ENCODE measurements around the gene ADH4.
"Not testable (repeated sequence)": the region's sequence is repeated elsewhere in the genome, so short reads cannot be mapped to it uniquely, and the experiment has no call there.

Gene ADH4

GRCh38 chr4:99144070-99144469, at the start of gene ADH4:
TSS of gene ADH4 (minus strand) at chr4:99144297. CDS start at chr4:99144222, 75 bp downstream.
- DNase-seq (ENCODE audit: low spot score), result no peak

GRCh38 chr4:99190336-99190735, 46.2 kb upstream of the ADH4 start:
- no peak for DNase-seq (ENCODE audit: low spot score)

GRCh38 chr4:99189900-99190299, 45.8 kb upstream of the ADH4 start:
- DNase-seq (ENCODE audit: low spot score), result not testable (repeated sequence)

- no peak for DNase-seq (ENCODE audit: low spot score)
These were observed 41.9 kb upstream of the ADH4 start for GRCh38 chr4:99186029-99186428.

GRCh38 chr4:99185581-99185980, 41.5 kb upstream of the ADH4 start:
- DNase-seq (ENCODE audit: low spot score), result no peak

GRCh38 chr4:99180382-99181070, 36.4 kb upstream of the ADH4 start:
- no peak for DNase-seq (ENCODE audit: low spot score)

- no peak for DNase-seq (ENCODE audit: low spot score)
These were observed 35.5 kb upstream of the ADH4 start for GRCh38 chr4:99179626-99180025.

GRCh38 chr4:99179178-99179577, 35.1 kb upstream of the ADH4 start:
- no peak for DNase-seq (ENCODE audit: low spot score)

- no peak for DNase-seq (ENCODE audit: low spot score)
These were observed 22.4 kb upstream of the ADH4 start for GRCh38 chr4:99166544-99166943.

GRCh38 chr4:99165978-99166377, 21.9 kb upstream of the ADH4 start:
- DNase-seq (ENCODE audit: low spot score), result no peak

- no peak for DNase-seq (ENCODE audit: low spot score)
These were observed 17.4 kb upstream of the ADH4 start for GRCh38 chr4:99161373-99162099.

- DNase-seq (ENCODE audit: low spot score), result no peak
These were observed 15.6 kb upstream of the ADH4 start for GRCh38 chr4:99159699-99160098.

- no peak for DNase-seq (ENCODE audit: low spot score)
These were observed 13.4 kb upstream of the ADH4 start for GRCh38 chr4:99157478-99157935.

GRCh38 chr4:99156992-99157391, 12.9 kb upstream of the ADH4 start:
- no peak for DNase-seq (ENCODE audit: low spot score)

GRCh38 chr4:99154658-99155342, 10.7 kb upstream of the ADH4 start:
- DNase-seq (ENCODE audit: low spot score), result no peak

- DNase-seq (ENCODE audit: low spot score), result no peak
These were observed 7.9 kb upstream of the ADH4 start for GRCh38 chr4:99151995-99152394.

- DNase-seq (ENCODE audit: low spot score), result no peak
These were observed 7.4 kb upstream of the ADH4 start for GRCh38 chr4:99151452-99151851.

- no peak for DNase-seq (ENCODE audit: low spot score)
These were observed 5.4 kb upstream of the ADH4 start for GRCh38 chr4:99149426-99150019.

GRCh38 chr4:99148550-99148949, 4.5 kb upstream of the ADH4 start:
- DNase-seq (ENCODE audit: low spot score), result no peak

- DNase-seq (ENCODE audit: low spot score), result no peak
These were observed 490 bp upstream of the ADH4 start for GRCh38 chr4:99144587-99144986.

- DNase-seq (ENCODE audit: low spot score), result no peak
These were observed 7.8 kb downstream of the ADH4 start for GRCh38 chr4:99136329-99136728.

GRCh38 chr4:99135541-99136162, 8.4 kb downstream of the ADH4 start:
- no peak for DNase-seq (ENCODE audit: low spot score)

All from hematopoietic multipotent progenitor cell treated with erythropoietin and hydrocortisone succinate and interleukin-3 and kit ligand, for 17 days (in vitro differentiated cells).